Measurements from ENCODE around the gene SLC25A21. TPM values are rescaled to one million over a fixed set of nuclear protein-coding genes. Genes with fewer than 3 reads are reported as not detected.

SLC25A21 gene
- total and polyA plus RNA-seq, 8 donors, result 0.40 to 5.4 (median 1.3) TPM; not detected in 2

- intact Hi-C loops (cut with DNase I; ENCODE audit: low total_unique reads), result no loop called here
- Histone ChIP-seq H3K4me3 (no peak overlapping the region), H3K36me3 (no peaks in the 10 kb centered on the region), H3K27me3 (peaks cover 65 to 100% (median 98%) of the 10 kb centered on the region in 3 donors), H3K9me3 (peaks cover 0 to 37% (median 0%) of the 10 kb centered on the region in 4 donors), H3K27ac (no peak overlapping the region), H3K4me1 (peaks cover 28 to 58% (median 43%) of the 10 kb centered on the region in 4 donors)
- no peak for DNase-seq
- TF ChIP-seq POLR2AphosphoS5 (IDR thresholded peaks at IDR 0.05), result no peak
- no peak for TF ChIP-seq POLR2A (IDR thresholded peaks at IDR 0.05)
- TF ChIP-seq CTCF (IDR thresholded peaks at IDR 0.05), result no peak
- TF ChIP-seq EP300 (IDR thresholded peaks at IDR 0.05), result no peak
- 12 to 25% (median 16%) methylated on average over 11 of the region's 11 CpGs for WGBS, 5 donors
Observed at GRCh38 chr14:36655571-36655962, 516.8 kb downstream of the SLC25A21 start.

GRCh38 chr14:36654794-36655381, 517.5 kb downstream of the SLC25A21 start:
- peaks cover 0 to 37% (median 0%) of the 10 kb centered on the region in 4 donors for H3K9me3 ChIP-seq
- peaks cover 62 to 100% (median 95%) of the 10 kb centered on the region in 3 donors for H3K27me3 ChIP-seq
- DNase-seq, result no peak
- 12 to 14% (median 13%) methylated on average over 32 to 34 of the region's 34 CpGs for WGBS, 5 donors
- no peak for TF ChIP-seq EP300 (IDR thresholded peaks at IDR 0.05)
- no peak for TF ChIP-seq CTCF (IDR thresholded peaks at IDR 0.05)
- no peak for TF ChIP-seq POLR2AphosphoS5 (IDR thresholded peaks at IDR 0.05)
- no peak for TF ChIP-seq POLR2A (IDR thresholded peaks at IDR 0.05)
- no peak overlapping the region for H3K27ac ChIP-seq
- no peaks in the 10 kb centered on the region for H3K36me3 ChIP-seq
- H3K4me1 ChIP-seq, result peaks cover 28 to 56% (median 42%) of the 10 kb centered on the region in 4 donors
- no peak overlapping the region for H3K4me3 ChIP-seq
- intact Hi-C loops (cut with DNase I; ENCODE audit: low total_unique reads), result no loop called here

GRCh38 chr14:36653962-36654793, 518.2 kb downstream of the SLC25A21 start:
- Histone ChIP-seq H3K4me1 (peaks cover 28 to 49% (median 40%) of the 10 kb centered on the region in 4 donors), H3K36me3 (no peaks in the 10 kb centered on the region), H3K4me3 (no peak overlapping the region), H3K27me3 (peaks cover 55 to 100% (median 95%) of the 10 kb centered on the region in 3 donors), H3K27ac (no peak overlapping the region), H3K9me3 (peaks cover 0 to 37% (median 0%) of the 10 kb centered on the region in 4 donors)
- 10 to 15% (median 13%) methylated on average over 22 to 31 of the region's 31 CpGs for WGBS, 5 donors
- intact Hi-C loops (cut with DNase I; ENCODE audit: low total_unique reads), result no loop called here
- TF ChIP-seq EP300 (IDR thresholded peaks at IDR 0.05) (no peak), POLR2AphosphoS5 (IDR thresholded peaks at IDR 0.05) (no peak)
- no peak for DNase-seq

GRCh38 chr14:36653413-36653812, 519.0 kb downstream of the SLC25A21 start:
- no peaks in the 10 kb centered on the region for H3K36me3 ChIP-seq
- TF ChIP-seq CTCF (IDR thresholded peaks at IDR 0.05) (no peak), POLR2A (IDR thresholded peaks at IDR 0.05) (no peak), POLR2AphosphoS5 (IDR thresholded peaks at IDR 0.05) (no peak), EP300 (IDR thresholded peaks at IDR 0.05) (no peak)
- 28 to 43% (median 34%) methylated on average over 3 of the region's 3 CpGs for WGBS, 5 donors
- H3K4me3 ChIP-seq, result no peak overlapping the region
- DNase-seq, result no peak
- peaks cover 22 to 45% (median 34%) of the 10 kb centered on the region in 4 donors for H3K4me1 ChIP-seq
- intact Hi-C loops (cut with DNase I; ENCODE audit: low total_unique reads), result no loop called here
- H3K27ac ChIP-seq, result no peak overlapping the region
- peaks cover 0 to 31% (median 0%) of the 10 kb centered on the region in 4 donors for H3K9me3 ChIP-seq
- peaks cover 51 to 100% (median 95%) of the 10 kb centered on the region in 3 donors for H3K27me3 ChIP-seq

Data from stomach (tissue), 9 donors.